Activated T-cell treated with anti-CD3 and anti-CD28 coated beads, Interleukin-2, amount 50 U/mL, for 72 hours (primary cell): Measurements from ENCODE around the gene BPIFA1. TPM values are rescaled to one million over a fixed set of nuclear protein-coding genes. Genes with fewer than 3 reads are reported as not detected.

Experiments
- ATAC-seq, 2 donors: fragments of 150-1000 bp; cut with Tn5 transposase; replicated peaks in 1 of 2; 2 replicates each; pipeline ENCODE4 v1.10.0; 2021; ENCODE audit warnings: moderate library complexity in 2 of 2, mild to moderate bottlenecking in 1 of 2
- DNase-seq, 2 donors: peaks; one replicate each; pipeline ENCODE4 v3.0.0; 2021 to 2022; ENCODE audit warnings: mixed read lengths in 1 of 2
- H3K27ac Mint-ChIP-seq: one replicate; pipeline ENCODE4 v1.8.0; 2022; ENCODE audit warnings: mild to moderate bottlenecking, moderate library complexity, mixed read lengths
- H3K27me3 Mint-ChIP-seq: one replicate; pipeline ENCODE4 v1.8.0; 2022; ENCODE audit warnings: low read depth, mixed read lengths
- H3K36me3 Mint-ChIP-seq, 2 donors: one replicate each; pipeline ENCODE4 v1.8.0; 2022; ENCODE audit warnings: mixed read lengths in 2 of 2, mild to moderate bottlenecking in 1 of 2; ENCODE audit not compliant: insufficient read depth in 2 of 2
- H3K4me1 Mint-ChIP-seq: one replicate; pipeline ENCODE4 v1.8.0; 2022; ENCODE audit warnings: low read depth, mixed read lengths
- H3K4me3 Mint-ChIP-seq, 2 donors: one replicate each; pipeline ENCODE4 v1.8.0; 2022; ENCODE audit warnings: mild to moderate bottlenecking in 2 of 2, mixed read lengths in 2 of 2, moderate library complexity in 2 of 2
- H3K9me3 Mint-ChIP-seq, 2 donors: one replicate each; pipeline ENCODE4 v1.8.0; 2022; ENCODE audit warnings: mixed read lengths in 2 of 2
- total RNA-seq, 2 donors: library from RNA; stranded (reverse); gene quantifications; one replicate each; pipeline ENCODE4 v1.2.3, GENCODE V29; 2022

The BPIFA1 gene
- total RNA-seq, 2 donors from 2014 or later: not detected

DNA sequence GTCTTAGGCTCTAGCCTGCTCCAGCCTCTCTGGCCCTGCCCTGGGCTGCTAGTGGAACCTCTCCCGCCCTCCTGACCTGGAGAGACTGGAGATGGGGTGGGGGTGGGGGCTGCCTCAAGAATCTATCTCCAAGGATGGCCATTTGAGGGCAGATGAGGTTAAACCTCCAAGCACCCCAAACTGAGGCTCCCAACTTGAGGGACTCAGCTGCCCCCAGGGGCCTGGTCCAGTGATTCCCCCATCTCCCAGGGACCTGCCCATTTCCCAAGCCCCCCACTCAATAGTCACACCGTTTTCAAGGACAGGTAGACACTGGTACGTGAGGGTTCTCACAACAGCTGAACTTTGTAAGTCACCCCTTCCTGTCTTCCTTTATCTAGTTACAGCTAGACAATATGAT, 40.1 kb downstream of the BPIFA1 start:
- ATAC-seq (no peak), DNase-seq (no peak)
- no peaks in the 10 kb centered on the region for H3K9me3 Mint-ChIP-seq
- H3K27me3 Mint-ChIP-seq: peaks cover 19% of the 10 kb centered on the region
- no peaks in the 10 kb centered on the region for H3K36me3 Mint-ChIP-seq
- H3K27ac Mint-ChIP-seq: no peak overlapping the region
- no peak overlapping the region for H3K4me3 Mint-ChIP-seq
- no peaks in the 10 kb centered on the region for H3K4me1 Mint-ChIP-seq

DNA sequence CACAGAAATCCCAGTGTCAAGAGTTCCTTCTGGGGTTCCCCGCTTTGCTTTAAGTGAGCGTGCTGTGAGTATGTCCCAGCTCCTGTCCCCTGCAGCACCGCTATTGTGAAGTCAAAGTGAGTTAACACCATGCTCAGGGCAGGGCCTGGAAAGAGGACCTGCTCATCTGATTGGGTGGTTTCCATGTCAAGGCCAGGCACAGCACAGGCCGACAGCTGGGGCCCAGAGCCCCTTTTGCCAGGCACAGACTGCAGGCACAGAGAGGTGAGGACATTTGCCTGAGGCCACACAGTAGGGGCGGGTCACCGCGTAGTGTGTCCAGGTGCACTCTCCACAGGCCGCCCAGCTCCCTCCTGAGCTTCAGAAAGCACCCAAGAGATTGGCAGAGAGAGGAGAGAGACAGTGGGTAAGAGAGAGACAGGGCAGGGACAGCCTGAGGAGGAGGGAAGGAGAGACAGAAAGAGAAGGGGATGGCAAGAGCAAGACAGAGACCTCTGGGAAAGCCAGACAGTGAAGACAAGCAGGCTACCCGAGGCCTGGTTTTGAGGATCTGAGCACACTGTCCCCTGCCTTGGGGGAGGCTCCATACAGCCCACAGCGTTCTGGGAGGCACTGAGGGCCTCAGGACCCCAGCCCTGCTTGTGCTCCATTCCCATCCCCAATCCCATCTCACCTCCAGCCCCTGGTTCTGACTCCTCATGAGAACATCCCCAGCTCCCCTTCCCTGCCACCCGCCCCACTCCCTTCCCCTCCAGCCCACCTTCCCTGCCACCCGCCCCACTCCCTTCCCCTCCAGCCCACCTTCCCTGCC, 40.7 kb downstream of the BPIFA1 start:
- Mint-ChIP-seq H3K9me3 (no peaks in the 10 kb centered on the region), H3K27ac (no peak overlapping the region)
- ATAC-seq: no peak

DNA sequence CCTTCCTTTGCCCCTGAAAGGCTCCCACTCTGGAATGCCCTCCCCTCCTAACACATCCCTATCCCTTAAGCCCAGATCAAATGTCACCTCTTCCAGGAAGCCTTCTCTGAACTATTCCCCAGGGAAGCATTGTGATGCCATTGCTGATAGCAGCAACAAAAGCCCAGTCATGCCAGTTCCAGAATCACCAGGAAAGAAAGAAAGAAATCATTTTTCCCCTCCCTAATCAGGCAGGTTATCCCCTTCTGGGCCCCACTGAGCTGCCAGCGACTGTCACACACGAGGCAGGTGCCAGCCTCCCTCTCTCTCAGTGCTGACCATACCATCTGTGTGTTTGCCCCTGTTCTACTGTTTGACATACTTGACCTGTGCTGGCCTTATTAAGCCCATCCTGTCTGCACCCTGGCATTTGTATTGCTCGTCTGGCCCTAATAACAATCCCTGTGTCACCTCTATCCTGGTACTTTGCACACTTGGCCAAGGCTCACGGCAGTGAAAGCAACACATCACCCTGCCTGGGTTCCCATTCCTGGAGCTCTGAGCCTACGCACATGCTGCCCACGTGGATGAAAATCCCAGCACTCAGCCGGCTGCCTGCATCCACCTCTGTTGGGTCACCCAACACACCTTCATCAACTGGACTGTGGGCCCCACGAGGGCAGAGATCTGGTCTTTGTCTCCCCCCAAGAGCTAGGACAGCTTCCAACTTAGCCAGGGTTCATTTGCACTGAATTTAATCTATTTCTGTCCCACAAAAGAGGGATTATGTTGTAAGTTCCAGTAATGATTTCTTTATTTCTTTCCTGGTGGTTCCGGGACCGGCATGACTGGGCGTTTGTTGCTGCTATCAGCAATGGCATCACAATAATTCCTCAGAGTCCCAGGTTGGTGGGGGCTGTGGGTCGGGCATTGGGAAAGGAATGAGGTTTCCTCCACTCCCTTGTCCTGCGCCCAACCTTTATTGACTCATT, 42.0 kb downstream of the BPIFA1 start:
- Mint-ChIP-seq H3K9me3 (no peaks in the 10 kb centered on the region), H3K27me3 (peaks cover 4% of the 10 kb centered on the region), H3K4me1 (no peaks in the 10 kb centered on the region), H3K4me3 (no peak overlapping the region), H3K27ac (no peak overlapping the region), H3K36me3 (no peaks in the 10 kb centered on the region)
- no peak for ATAC-seq
- no peak for DNase-seq

More for the DNA sequence above, 40.7 kb downstream of the BPIFA1 start:
- DNase-seq: no peak
- Mint-ChIP-seq H3K27me3 (peaks cover 17% of the 10 kb centered on the region), H3K4me1 (no peaks in the 10 kb centered on the region), H3K36me3 (no peaks in the 10 kb centered on the region), H3K4me3 (no peak overlapping the region)

DNA sequence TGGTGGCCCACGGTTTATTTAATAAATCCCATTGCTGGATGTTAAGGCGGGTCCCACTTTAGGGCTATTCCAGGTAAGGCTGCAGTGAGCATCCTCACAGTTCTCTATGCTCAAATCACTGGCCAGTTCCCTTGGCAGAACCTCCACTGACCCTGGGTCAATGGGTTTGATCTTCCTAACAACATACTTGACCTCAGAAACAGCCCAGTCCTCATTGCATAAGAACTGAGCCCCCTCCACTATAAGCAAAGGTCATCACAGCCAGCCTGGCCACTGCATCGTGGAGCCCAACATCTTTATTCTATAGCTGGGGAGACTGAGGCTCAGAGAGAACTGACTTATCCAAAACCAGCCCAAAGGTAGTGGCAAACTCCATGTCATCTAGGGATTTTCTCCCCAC, 42.9 kb downstream of the BPIFA1 start:
- Mint-ChIP-seq H3K27ac (no peak overlapping the region), H3K9me3 (no peaks in the 10 kb centered on the region), H3K27me3 (no peaks in the 10 kb centered on the region), H3K4me3 (no peak overlapping the region), H3K4me1 (no peaks in the 10 kb centered on the region), H3K36me3 (no peaks in the 10 kb centered on the region)
- ATAC-seq (no peak), DNase-seq (no peak)

DNA sequence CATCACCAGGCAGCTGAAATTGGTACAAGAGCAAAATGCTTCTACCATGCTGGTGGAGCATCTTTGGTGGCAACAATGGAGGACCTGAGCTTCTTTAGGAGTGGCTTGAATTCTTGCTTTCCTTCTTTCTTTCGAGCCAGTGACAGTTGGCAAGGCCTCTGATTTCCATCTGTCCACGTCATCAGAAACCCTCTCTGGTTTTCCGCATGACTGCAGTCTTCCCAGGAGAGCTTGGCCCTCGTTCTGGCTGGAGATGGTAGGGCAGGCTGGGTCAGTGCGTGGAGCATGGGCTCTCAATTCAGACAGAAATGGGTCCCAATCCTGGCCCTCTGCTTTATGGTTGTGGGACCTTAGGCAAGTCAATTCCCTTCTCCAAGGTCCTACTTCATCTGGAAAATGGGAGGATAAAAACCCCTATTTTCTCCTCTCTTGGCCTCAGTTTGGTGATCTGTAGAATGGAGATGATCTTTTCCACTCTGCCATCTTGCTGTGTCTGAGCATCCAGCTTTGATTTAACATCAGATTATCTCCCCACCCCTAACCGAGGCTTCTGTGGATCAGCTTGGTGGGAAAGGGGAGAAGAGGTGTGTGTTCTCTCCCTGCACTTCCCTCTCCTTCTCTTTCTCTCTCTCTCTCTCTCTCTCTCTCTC, 43.6 kb downstream of the BPIFA1 start:
- Mint-ChIP-seq H3K4me1 (no peaks in the 10 kb centered on the region), H3K9me3 (no peaks in the 10 kb centered on the region), H3K27ac (no peak overlapping the region), H3K4me3 (no peak overlapping the region), H3K27me3 (no peaks in the 10 kb centered on the region), H3K36me3 (no peaks in the 10 kb centered on the region)
- ATAC-seq: no peak
- no peak for DNase-seq

DNA sequence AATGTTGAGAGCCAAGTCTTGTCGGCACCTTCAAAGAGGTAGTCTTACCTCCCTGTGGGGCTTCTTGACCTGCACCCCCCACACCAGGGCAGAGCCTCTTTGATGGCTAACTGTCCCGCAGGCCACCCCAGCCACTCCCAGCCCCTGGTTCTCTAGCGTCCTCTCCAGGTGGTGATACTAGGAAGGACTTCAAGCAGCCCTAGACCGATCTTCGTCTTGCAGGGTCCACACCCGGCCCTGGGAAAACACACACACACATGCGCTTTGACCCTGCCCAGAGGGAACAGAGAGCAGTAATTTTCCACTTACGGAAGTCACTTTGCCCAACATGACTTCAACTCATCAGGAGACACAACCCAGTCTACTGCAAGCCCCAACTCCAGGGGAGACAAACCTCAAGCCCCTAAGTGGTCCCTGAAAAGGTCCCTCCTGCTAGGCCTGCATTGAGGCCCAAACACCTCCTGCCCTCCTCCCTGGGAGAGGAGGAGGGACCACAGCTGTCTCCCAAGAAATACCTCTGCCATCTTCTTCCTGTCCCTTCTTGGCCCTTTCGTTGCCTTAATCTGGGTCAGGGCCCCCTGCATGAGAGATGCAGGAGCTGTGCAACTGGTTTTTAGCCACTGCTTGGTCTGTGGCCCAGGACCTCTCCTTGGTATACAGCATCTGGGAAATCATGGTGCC, 44.3 kb downstream of the BPIFA1 start:
- no peak overlapping the region for H3K27ac Mint-ChIP-seq
- H3K4me1 Mint-ChIP-seq: no peaks in the 10 kb centered on the region
- H3K4me3 Mint-ChIP-seq: no peak overlapping the region
- H3K9me3 Mint-ChIP-seq: no peaks in the 10 kb centered on the region
- DNase-seq (no peak), ATAC-seq (no peak)
- H3K27me3 Mint-ChIP-seq: no peaks in the 10 kb centered on the region
- no peaks in the 10 kb centered on the region for H3K36me3 Mint-ChIP-seq

DNA sequence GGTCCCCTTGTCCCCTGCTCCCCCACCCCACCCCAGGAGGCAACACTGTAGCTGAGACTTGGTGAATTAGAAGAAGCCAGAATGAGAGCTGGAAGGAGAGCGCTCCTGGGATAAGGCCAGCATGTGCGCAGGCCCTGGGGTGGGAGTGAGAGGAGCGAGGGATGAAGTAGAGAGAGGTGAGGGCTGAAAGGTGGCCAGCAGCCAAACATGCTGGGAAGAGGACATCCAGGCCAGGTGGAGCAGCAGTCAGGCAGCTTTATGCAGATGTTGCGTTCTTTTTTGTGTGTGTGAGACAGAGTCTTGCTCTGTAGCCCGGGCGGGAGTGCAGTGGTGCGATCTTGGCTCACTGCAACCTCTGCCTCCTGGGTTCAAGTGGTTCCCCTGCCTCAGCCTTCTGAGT, 45.0 kb downstream of the BPIFA1 start:
- Mint-ChIP-seq H3K27me3 (no peaks in the 10 kb centered on the region), H3K9me3 (no peaks in the 10 kb centered on the region), H3K27ac (no peak overlapping the region), H3K4me1 (no peaks in the 10 kb centered on the region), H3K36me3 (no peaks in the 10 kb centered on the region), H3K4me3 (no peak overlapping the region)
- DNase-seq (no peak), ATAC-seq (no peak)

DNA sequence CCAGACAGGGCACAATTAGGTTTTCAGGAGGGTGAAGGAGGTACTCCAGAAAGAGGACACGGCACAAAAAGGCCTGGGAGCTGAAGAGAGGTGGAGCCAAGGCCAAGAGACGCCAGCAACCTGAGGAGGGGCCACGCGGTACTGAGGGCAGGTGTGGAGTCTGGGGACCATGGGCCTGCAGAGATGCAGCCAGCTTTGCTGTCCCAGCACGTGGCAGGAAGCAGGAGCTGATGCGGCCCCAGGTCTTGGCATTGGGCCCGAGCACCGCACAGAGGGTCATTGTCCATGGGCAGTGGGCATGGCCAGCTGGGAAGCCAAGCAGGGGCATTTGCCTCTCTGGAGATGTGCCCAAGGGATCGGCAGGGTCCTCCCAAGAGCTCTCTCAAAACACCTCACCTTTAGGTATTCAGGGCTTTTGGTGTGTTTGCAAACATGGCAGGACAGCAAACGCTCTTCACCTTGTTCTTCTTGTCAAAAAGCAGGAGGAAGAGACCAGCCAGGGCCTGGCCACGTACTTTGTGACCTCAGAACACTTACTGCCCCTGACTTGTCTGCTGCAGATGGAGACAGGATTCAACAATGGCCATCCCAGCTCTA, 45.9 kb downstream of the BPIFA1 start:
- ATAC-seq (no peak), DNase-seq (no peak)
- Mint-ChIP-seq H3K9me3 (no peaks in the 10 kb centered on the region), H3K27me3 (no peaks in the 10 kb centered on the region), H3K4me1 (no peaks in the 10 kb centered on the region), H3K4me3 (no peak overlapping the region), H3K27ac (no peak overlapping the region), H3K36me3 (no peaks in the 10 kb centered on the region)

DNA sequence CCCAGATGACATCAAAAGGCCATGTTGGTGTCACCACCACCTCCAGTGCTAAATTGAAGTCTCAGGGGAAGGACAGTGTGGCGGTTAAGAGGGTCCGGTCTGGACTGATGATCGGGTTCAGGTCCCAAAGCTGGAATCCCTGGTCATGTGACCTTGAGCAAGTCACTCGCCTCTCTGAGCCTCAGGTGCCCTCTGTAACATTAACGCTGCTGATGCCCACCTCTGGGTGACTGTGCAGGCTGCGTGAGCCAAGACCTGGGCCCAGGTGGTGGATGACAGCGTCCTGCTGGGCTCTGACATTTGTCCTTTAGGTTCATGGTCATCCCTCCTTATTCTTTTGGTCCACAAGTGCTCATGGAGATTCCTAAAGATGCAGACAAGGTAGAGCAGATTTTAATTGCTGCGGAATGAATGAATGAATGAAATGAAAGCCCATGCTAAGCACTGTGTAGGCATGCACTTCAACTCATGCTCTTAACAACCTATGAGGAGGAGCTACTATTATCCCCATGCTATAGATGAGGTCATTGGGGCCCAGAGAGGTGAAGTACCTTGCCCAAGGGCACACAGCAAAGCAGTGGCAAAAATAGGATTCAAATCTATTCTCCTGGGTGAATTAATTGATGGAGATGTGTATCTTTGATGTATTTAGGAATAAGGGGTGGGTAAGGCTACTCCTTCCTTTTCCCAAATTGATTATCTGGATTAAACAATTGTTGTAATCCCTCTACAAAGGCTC, 46.6 kb downstream of the BPIFA1 start:
- Mint-ChIP-seq H3K36me3 (no peaks in the 10 kb centered on the region), H3K4me1 (no peaks in the 10 kb centered on the region), H3K4me3 (no peak overlapping the region), H3K27me3 (no peaks in the 10 kb centered on the region), H3K27ac (no peak overlapping the region), H3K9me3 (no peaks in the 10 kb centered on the region)
- ATAC-seq: no peak
- no peak for DNase-seq

DNA sequence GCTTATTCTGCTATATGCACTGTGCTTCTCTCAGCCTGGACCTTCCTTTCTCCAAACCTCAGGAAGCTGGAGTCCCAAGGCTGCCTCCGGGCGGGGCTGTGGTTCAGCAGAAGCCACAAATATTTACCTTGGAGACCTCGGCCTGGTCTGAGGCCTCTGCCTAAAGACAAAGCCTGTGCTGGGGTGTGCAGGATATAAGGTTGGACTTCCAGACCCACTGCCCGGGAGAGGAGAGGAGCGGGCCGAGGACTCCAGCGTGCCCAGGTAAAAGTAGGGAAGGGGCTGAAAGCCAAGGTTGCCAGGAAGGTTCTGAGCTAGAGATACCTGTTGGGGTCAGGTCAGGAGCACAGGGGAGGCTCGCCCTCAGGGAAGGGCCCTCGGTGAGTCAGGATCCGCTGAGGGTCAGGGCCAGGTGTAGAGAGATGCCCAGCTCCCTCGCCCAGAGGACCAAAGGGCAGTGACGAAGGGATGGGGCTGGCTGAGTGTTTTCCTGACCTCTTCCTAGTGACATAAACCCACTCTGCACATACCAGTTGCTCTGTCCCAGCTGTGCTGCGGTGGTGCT, 47.3 kb downstream of the BPIFA1 start, which contains the start of gene BPIFB1:
Gene BPIFB1, plus strand, starts transcription at position 224 of the 565 bp plus-strand sequence. CDS start 2,860 bp downstream, outside the sequence.
- Mint-ChIP-seq H3K36me3 (no peaks in the 10 kb centered on the region), H3K9me3 (no peaks in the 10 kb centered on the region), H3K27ac (no peak within 1 kb of the TSS), H3K4me1 (no peaks in the 10 kb centered on the region), H3K27me3 (no peaks in the 10 kb centered on the region), H3K4me3 (no peak within 1 kb of the TSS)
- ATAC-seq (no peak), DNase-seq (no peak)

DNA sequence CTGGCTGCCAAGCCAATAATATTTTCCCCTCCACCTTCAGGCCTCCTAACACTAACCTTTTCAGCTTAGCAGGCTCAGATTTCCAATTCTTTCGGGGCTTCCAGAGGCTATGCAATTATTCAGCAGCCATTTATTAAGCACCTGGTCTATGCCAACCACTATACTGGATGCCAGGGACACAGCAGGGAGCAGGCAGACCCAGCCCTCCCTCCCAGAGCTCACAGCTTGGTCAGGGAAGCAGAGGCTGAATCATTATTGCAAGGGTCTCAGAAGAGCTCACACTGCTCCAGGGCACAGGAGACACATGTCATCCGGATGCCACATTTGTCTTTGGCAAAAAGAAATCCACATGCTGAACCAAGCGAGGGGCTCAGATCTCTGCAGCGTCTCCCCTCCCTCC, 48.5 kb downstream of the BPIFA1 start:
- ATAC-seq (no peak), DNase-seq (no peak)
- no peaks in the 10 kb centered on the region for H3K36me3 Mint-ChIP-seq
- no peaks in the 10 kb centered on the region for H3K27me3 Mint-ChIP-seq
- H3K4me3 Mint-ChIP-seq: no peak overlapping the region
- no peak overlapping the region for H3K27ac Mint-ChIP-seq
- no peaks in the 10 kb centered on the region for H3K4me1 Mint-ChIP-seq
- H3K9me3 Mint-ChIP-seq: no peaks in the 10 kb centered on the region
